ENCODE measurements around the gene GIT1.
A peak's percentile ranks its signal among the peaks of the same experiment; 100 is the strongest.

The GIT1 gene

DNA sequence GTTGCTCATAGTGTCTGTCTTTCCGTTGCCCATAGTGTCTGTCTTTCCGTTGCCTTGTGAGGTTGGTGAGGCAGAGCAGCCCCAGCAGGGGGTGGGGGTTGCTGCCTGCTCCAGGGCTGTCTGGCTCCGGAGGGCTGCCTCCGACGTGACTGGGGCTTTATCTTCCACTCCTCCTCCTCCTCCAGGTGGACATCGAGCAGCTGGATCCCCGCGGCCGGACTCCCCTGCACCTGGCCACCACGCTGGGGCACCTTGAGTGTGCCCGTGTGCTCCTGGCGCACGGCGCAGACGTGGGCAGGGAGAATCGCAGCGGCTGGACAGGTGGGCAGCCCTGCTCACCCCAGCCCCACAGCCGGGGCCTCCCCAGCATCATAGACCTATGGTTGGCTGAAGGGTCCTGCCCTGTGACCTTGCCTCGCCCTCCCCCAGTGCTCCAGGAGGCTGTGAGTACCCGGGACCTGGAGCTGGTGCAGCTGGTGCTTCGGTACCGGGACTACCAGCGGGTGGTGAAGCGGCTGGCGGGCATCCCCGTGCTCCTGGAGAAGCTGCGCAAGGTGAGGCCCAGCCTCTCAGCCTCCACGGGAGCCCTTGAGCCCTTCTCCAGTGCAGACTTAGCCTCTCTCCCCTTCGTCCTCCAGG lies 18.2 kb upstream of the GIT1 start:
- no peaks in the 10 kb centered on the region for H3K4me1 ChIP-seq (ENCODE audit: control insufficient read depth, insufficient read depth, low read length)
- H3K36me3 ChIP-seq (ENCODE audit: control insufficient read depth, insufficient read depth, low read length): 0 out of 2 replicates have a peak, but pooled peaks cover 1% of the 10 kb centered on the region
- no peak overlapping the region for H3K4me3 ChIP-seq (ENCODE audit: low read depth, low read length)
- H3K9me3 ChIP-seq (ENCODE audit: control insufficient read depth, insufficient read depth, low read length): no peaks in the 10 kb centered on the region
- no peak overlapping the region for H3K9ac ChIP-seq (ENCODE audit: low read depth, low read length)
- H3K27me3 ChIP-seq (ENCODE audit: control insufficient read depth, insufficient read depth, low read length): no peaks in the 10 kb centered on the region
- no peak overlapping the region for H3K27ac ChIP-seq (ENCODE audit: low read depth, low read length)

DNA sequence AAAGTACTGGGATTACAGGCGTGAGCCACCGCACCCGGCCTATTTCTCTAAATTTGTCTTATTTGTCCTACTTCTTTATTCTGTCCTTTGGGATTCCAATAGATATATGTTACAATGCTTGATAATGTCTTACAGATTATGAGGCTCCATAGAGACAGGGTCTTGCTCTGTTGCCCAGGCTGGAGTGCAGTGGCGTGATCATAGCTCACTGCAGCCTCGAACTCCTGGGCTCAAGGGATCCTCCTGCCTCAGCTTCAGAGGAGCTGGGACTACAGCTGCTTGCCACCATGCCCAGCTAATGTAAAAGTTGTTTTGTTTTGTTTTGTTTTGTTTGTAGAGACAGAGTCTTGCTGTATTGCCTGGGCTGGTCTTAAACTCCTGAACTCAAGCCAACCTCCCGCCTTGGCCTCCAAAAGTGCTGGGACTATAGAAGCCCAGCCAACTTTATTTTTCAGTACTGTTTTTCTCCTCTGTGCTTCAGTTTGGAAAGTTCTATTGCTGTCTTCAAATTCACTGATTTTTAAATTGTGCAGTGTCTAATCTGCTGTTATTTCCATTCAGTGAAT lies 13.7 kb upstream of the GIT1 start:
- Histone ChIP-seq H3K4me3 (ENCODE audit: low read depth, low read length) (no peak overlapping the region), H3K9ac (ENCODE audit: low read depth, low read length) (no peak overlapping the region), H3K9me3 (ENCODE audit: control insufficient read depth, insufficient read depth, low read length) (no peaks in the 10 kb centered on the region), H3K4me1 (ENCODE audit: control insufficient read depth, insufficient read depth, low read length) (no peaks in the 10 kb centered on the region), H3K36me3 (ENCODE audit: control insufficient read depth, insufficient read depth, low read length) (no peaks in the 10 kb centered on the region), H3K27me3 (ENCODE audit: control insufficient read depth, insufficient read depth, low read length) (no peaks in the 10 kb centered on the region), H3K27ac (ENCODE audit: low read depth, low read length) (no peak overlapping the region)

DNA sequence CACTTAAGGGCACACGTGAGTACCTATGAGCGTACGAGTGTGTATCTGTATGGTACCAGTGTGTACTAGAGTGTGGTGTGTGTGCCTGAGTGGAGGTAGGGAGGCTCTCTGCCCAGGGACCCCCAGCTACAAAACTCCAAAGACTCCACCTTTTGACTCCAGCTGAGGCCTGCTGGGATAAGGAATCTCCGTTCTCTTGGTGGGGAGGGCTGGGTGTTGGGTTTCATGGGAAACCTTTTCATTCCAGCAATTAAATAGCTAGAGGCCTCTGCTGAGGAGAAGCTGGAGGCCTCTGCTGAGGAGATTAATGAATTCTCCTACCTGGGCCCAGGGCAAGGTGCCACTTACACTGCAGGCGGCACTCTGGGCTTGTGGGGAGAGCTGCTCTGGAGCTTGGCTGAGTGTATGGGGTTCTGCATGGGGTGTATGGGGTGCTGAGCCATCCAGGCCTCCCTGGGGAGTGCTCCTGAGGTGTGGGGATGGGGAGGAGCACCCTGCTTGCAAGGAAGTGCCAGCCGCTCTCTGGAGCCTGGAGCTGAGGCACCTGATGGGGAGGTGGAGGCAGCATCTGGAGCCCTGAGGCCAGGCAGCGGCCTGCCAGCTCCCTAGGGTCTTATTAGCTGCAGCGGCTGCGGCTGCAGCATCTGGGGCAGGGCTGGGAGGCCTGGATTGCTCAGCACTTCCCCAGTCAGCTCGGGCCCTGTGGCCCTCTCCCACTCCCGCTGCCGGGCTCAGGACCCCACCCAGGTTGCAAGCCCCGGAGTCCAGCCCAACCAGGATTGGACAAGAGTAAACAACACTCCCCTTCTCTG lies 8.1 kb upstream of the GIT1 start:
- Histone ChIP-seq H3K9ac (ENCODE audit: low read depth, low read length) (no peak overlapping the region), H3K9me3 (ENCODE audit: control insufficient read depth, insufficient read depth, low read length) (no peaks in the 10 kb centered on the region), H3K27me3 (ENCODE audit: control insufficient read depth, insufficient read depth, low read length) (peaks cover 2% of the 10 kb centered on the region; the same call in 1 of the 2 replicates), H3K36me3 (ENCODE audit: control insufficient read depth, insufficient read depth, low read length) (no peaks in the 10 kb centered on the region), H3K4me3 (ENCODE audit: low read depth, low read length) (peak overlapping the region; percentile 25; the same call in 1 of the 2 replicates), H3K4me1 (ENCODE audit: control insufficient read depth, insufficient read depth, low read length) (peaks cover 23% of the 10 kb centered on the region), H3K27ac (ENCODE audit: low read depth, low read length) (peak overlapping the region; percentile 58)

DNA sequence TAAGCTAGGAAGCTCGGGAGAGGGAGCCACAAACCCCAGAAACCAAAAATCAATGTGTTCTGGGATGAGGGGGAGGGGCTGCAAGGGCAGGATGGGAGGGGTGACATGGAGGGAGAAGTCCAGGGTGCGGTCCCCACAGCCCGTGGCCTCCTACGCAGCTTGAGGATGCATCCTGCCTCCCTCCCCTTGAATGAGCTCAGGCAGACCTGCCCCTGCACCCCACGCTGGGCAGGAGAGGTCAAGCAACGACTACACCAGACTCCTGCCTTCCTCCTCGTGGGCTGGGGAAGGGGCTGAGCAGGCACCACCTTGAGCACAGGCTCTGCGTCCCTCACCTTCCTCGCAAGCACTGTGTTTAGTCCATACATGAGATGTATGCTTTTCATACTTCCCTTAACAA lies 7.4 kb upstream of the GIT1 start:
- Histone ChIP-seq H3K4me3 (ENCODE audit: low read depth, low read length) (peak overlapping the region; percentile 25; the same call in 1 of the 2 replicates), H3K9ac (ENCODE audit: low read depth, low read length) (no peak overlapping the region), H3K9me3 (ENCODE audit: control insufficient read depth, insufficient read depth, low read length) (no peaks in the 10 kb centered on the region), H3K27ac (ENCODE audit: low read depth, low read length) (peak overlapping the region; percentile 36), H3K4me1 (ENCODE audit: control insufficient read depth, insufficient read depth, low read length) (peaks cover 30% of the 10 kb centered on the region), H3K27me3 (ENCODE audit: control insufficient read depth, insufficient read depth, low read length) (peaks cover 2% of the 10 kb centered on the region; the same call in 1 of the 2 replicates), H3K36me3 (ENCODE audit: control insufficient read depth, insufficient read depth, low read length) (no peaks in the 10 kb centered on the region)

DNA sequence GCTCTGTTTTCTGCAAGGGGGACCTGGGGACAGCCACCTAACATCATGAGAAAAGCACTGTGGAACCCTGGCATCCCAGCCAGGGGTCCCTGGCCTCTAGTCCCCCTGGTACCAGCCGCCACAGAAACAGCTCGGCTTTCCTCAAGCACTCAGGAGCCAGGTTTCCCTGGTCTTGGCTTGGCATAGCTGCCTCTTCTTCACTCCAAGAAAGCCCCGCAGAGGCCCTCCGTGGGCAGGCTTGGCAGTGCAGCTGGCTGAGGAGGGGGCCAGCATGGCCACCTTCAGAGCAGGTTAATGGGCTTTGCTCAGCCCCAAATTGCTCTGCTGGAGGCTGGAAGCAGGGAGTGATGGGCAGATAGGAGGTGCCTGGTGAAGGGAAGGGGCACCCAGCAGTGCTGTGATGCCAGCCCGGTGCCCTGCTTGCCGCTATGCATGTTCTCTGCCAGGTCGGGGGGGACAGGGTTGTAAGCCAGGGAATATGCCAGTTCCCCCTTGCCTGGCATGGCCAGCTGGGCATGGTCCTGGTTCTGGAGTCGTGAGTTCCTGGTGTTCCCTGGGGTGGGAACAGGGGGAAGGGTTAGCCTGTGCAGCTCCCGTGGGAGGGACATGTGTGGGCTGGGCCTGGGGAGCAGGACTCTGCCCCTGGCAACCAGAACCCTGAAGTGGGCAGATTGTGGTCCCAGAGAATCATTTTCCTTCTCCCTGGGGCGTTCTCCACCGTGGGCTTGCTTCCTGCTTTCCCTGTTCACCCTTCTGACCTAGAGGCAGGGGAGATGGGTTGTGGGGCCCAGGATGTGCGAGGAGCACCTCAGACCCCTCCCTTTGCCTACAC lies 6.7 kb upstream of the GIT1 start:
- Histone ChIP-seq H3K4me1 (ENCODE audit: control insufficient read depth, insufficient read depth, low read length) (peaks cover 31% of the 10 kb centered on the region), H3K4me3 (ENCODE audit: low read depth, low read length) (no peak overlapping the region), H3K9ac (ENCODE audit: low read depth, low read length) (no peak overlapping the region), H3K27ac (ENCODE audit: low read depth, low read length) (no peak overlapping the region), H3K27me3 (ENCODE audit: control insufficient read depth, insufficient read depth, low read length) (peaks cover 2% of the 10 kb centered on the region; the same call in 1 of the 2 replicates), H3K9me3 (ENCODE audit: control insufficient read depth, insufficient read depth, low read length) (no peaks in the 10 kb centered on the region), H3K36me3 (ENCODE audit: control insufficient read depth, insufficient read depth, low read length) (no peaks in the 10 kb centered on the region)

DNA sequence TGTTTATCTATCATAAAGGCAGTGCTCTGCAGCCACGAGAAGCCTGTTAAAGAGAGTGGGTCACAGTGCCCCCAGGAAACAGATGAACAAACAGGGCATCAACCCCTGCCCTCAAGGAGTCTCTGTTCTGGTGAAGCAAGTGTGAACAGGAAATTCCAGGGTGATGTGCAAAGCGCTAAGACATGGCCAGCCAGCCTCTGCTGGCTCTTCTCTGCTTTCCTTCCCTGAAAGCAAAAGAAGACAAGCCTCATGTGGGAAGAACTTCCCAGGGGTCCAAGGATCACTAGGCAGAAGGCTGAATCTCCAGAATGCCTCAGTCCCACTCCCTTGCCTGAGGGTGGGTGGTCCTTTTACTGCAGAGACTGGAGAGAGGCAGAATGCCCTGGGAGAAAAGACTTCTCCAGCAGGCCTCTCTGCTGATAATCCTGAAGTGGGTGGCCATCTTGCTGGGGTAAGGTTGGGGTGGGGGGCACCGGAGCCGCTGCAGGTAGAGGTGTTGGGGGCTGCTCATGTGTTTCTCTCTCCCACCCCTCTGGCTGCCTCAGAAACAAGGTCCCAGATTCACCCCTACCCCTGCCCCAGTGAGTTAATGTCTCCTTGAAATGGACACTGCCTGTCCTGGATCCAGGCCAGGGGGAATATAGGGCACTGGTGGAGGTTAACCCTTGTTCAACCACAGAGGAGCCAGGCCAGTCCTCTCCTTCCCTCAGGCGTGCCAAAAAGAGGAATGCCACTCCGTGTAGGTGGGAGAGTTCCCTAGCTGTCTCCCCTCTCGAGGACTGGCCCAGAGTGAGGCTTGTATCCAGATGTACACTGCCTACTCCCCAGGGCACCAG lies 5.9 kb upstream of the GIT1 start:
- Histone ChIP-seq H3K4me1 (ENCODE audit: control insufficient read depth, insufficient read depth, low read length) (peaks cover 36% of the 10 kb centered on the region), H3K9ac (ENCODE audit: low read depth, low read length) (no peak overlapping the region), H3K9me3 (ENCODE audit: control insufficient read depth, insufficient read depth, low read length) (no peaks in the 10 kb centered on the region)

DNA sequence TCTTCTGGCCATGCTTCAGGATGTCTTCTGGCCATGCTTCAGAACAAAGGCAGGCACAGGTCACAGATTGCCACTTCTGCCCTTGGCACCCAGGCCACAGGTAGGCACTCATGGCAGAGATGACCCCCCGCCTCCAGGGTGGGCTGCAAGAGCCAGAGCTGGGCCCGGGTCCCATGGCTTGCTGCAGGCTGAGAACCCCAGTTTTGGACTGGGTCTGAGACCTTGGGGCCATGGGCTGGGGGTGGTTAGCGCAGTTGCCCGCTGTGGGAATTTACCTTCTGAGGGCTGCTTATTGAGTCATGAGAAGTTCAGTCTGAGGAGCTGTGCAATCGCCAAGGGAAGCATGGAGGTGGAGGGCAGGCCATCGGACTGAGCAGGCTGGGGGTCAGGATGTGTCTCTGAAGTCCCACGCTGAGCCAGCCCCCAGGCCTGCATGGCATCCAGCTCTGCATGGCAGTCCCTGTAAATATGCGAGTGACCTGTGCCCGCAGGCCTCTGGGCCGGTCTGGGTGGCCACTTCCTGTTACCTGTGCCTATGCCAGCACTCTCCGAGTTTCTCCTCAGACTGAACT lies 5.2 kb upstream of the GIT1 start:
- H3K27ac ChIP-seq (ENCODE audit: low read depth, low read length): no peak overlapping the region
- no peak overlapping the region for H3K9ac ChIP-seq (ENCODE audit: low read depth, low read length)
- peaks cover 43% of the 10 kb centered on the region for H3K4me1 ChIP-seq (ENCODE audit: control insufficient read depth, insufficient read depth, low read length)

More for the DNA sequence above, 5.9 kb upstream of the GIT1 start:
- Histone ChIP-seq H3K36me3 (ENCODE audit: control insufficient read depth, insufficient read depth, low read length) (no peaks in the 10 kb centered on the region), H3K4me3 (ENCODE audit: low read depth, low read length) (no peak overlapping the region), H3K27me3 (ENCODE audit: control insufficient read depth, insufficient read depth, low read length) (peaks cover 7% of the 10 kb centered on the region; the same call in 1 of the 2 replicates), H3K27ac (ENCODE audit: low read depth, low read length) (no peak overlapping the region)

DNA sequence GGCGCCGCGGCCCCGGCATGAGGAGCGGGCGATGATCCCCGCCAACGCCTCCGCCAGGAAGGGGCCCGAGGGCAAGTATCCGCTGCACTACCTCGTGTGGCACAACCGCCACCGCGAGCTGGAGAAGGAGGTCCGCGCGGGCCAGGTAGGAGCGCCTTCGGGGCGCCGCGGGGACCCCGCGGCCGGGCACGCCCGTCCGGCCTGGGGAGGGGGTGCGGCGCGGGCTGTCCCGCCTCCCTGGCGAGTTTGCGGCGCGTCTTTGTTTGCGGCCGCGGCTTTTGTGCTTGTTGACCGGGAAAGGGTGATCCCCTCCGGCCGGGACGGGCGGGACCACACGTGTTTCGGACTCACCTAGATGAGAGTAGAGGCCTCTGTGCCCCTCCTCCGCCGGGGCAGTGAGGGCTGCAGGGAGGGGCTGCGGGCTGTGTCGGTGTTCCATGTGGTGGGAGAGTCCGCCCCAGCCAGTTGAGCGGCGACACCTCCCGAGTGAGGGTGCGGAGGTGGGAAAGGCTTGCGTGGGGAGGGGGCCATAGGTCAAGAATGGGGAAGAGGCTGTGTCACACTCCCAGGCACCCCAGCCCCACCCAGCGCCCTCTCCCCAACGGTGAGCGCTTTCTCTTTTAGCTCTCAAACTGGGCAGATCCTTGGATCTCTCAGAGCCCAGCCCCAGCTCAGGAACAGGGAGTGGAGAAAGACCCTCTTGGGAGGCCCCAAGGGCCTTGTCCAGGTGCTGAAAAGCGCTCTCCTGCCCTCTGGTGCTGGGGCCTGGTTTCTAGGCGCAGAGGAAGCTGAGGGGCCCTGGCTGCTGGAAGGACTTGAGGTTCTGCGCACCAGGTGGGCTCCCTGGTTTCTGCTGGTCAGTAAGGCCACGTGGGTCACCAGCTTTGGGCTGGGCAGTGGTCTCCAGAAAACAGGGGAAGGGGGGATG lies 4.4 kb upstream of the GIT1 start:
- H3K36me3 ChIP-seq (ENCODE audit: control insufficient read depth, insufficient read depth, low read length): no peaks in the 10 kb centered on the region
- H3K27ac ChIP-seq (ENCODE audit: low read depth, low read length): no peak overlapping the region
- peaks cover 12% of the 10 kb centered on the region for H3K27me3 ChIP-seq (ENCODE audit: control insufficient read depth, insufficient read depth, low read length)
- H3K9ac ChIP-seq (ENCODE audit: low read depth, low read length): no peak overlapping the region
- H3K4me1 ChIP-seq (ENCODE audit: control insufficient read depth, insufficient read depth, low read length): peaks cover 43% of the 10 kb centered on the region
- no peaks in the 10 kb centered on the region for H3K9me3 ChIP-seq (ENCODE audit: control insufficient read depth, insufficient read depth, low read length)
- H3K4me3 ChIP-seq (ENCODE audit: low read depth, low read length): peak overlapping the region; percentile 61

More for the DNA sequence above, 5.2 kb upstream of the GIT1 start:
- peak overlapping the region; percentile 61; the same call in 1 of the 2 replicates for H3K4me3 ChIP-seq (ENCODE audit: low read depth, low read length)
- H3K27me3 ChIP-seq (ENCODE audit: control insufficient read depth, insufficient read depth, low read length): peaks cover 12% of the 10 kb centered on the region
- no peaks in the 10 kb centered on the region for H3K36me3 ChIP-seq (ENCODE audit: control insufficient read depth, insufficient read depth, low read length)
- no peaks in the 10 kb centered on the region for H3K9me3 ChIP-seq (ENCODE audit: control insufficient read depth, insufficient read depth, low read length)

DNA sequence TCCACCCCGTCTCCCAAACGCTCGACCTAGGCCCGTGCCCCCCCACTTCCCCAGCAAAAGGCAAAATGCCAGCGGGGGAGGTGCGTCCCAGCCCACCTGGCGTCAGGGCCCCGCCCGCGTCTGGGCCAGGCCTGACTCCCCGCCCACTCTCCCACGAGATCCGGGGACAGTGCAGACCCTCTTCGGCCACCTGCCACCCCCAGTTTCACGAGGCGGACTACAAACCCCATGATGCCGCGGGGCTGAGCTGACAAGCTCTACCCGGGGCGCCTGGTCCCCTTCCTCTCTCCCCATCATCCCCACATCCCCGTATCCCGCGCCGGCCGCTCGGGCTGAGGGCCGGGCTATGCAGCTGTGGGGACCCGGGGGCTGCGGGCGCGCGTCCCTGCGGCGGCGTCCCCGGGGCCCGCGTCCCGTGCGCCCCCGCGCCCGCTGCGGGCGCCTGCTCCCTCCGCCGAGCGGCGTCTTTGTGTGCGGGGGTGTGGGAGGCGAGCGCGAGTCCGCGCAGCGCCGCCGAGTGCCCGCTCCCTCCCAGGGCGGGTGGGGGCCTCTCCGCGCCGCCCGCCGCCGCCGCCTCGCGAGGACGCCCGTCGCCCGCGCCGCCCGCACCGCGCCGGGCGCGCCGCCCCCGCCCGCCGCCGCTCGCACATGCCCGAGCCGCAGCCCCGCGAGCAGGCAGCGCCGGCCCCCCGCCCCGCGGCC lies 3.6 kb upstream of the GIT1 start, which contains the start of gene ANKRD13B:
ANKRD13B (plus strand) TSS at position 283 of the 702 bp plus-strand sequence. CDS start 490 bp downstream, outside the sequence.
- Histone ChIP-seq H3K27ac (ENCODE audit: low read depth, low read length) (peak within 1 kb of the TSS; percentile 94), H3K9me3 (ENCODE audit: control insufficient read depth, insufficient read depth, low read length) (no peaks in the 10 kb centered on the region), H3K36me3 (ENCODE audit: control insufficient read depth, insufficient read depth, low read length) (no peaks in the 10 kb centered on the region), H3K4me1 (ENCODE audit: control insufficient read depth, insufficient read depth, low read length) (peaks cover 48% of the 10 kb centered on the region), H3K27me3 (ENCODE audit: control insufficient read depth, insufficient read depth, low read length) (peaks cover 12% of the 10 kb centered on the region), H3K9ac (ENCODE audit: low read depth, low read length) (0 out of 2 replicates have a peak within 1 kb of the TSS, but pooled peaks have one; percentile 17), H3K4me3 (ENCODE audit: low read depth, low read length) (peak within 1 kb of the TSS; percentile 90)
